GM21447 (cell line): ENCODE results near the gene DLL1.
"Not testable (repeated sequence)": the region's sequence is repeated elsewhere in the genome, so short reads cannot be mapped to it uniquely, and the experiment has no call there.

Experiments
- ATAC-seq: cut with Tn5 transposase; IDR thresholded peaks from one replicate; pipeline ENCODE4 v1.9.1; 2021; ENCODE audit not compliant: unreplicated experiment

DLL1 gene

GRCh38 chr6:170269151-170269845 is 21.6 kb downstream of the DLL1 start:
- no peak for ATAC-seq

GRCh38 chr6:170268216-170269129 is 22.4 kb downstream of the DLL1 start:
- ATAC-seq: no peak

GRCh38 chr6:170267688-170268087 is 23.2 kb downstream of the DLL1 start:
- no peak for ATAC-seq

- ATAC-seq: no peak
Measured at GRCh38 chr6:170266061-170266825, 24.6 kb downstream of the DLL1 start.

GRCh38 chr6:170265655-170266054 is 25.2 kb downstream of the DLL1 start:
- ATAC-seq: no peak

GRCh38 chr6:170264644-170265043 is 26.2 kb downstream of the DLL1 start:
- ATAC-seq: not testable (repeated sequence)

GRCh38 chr6:170264086-170264485 is 26.8 kb downstream of the DLL1 start:
- no peak for ATAC-seq

- ATAC-seq: no peak
Measured at GRCh38 chr6:170263410-170263809, 27.5 kb downstream of the DLL1 start.

- no peak for ATAC-seq
Measured at GRCh38 chr6:170262489-170263088, 28.3 kb downstream of the DLL1 start.

- no peak for ATAC-seq
Measured at GRCh38 chr6:170261643-170262488, 29.0 kb downstream of the DLL1 start.

- ATAC-seq: no peak
Measured at GRCh38 chr6:170260686-170261085, 30.2 kb downstream of the DLL1 start.

GRCh38 chr6:170259278-170259677 is 31.6 kb downstream of the DLL1 start:
- no peak for ATAC-seq

GRCh38 chr6:170258407-170258806 is 32.5 kb downstream of the DLL1 start:
- ATAC-seq: no peak

GRCh38 chr6:170257376-170257775 is 33.5 kb downstream of the DLL1 start:
- no peak for ATAC-seq

GRCh38 chr6:170256641-170257040 is 34.2 kb downstream of the DLL1 start:
- ATAC-seq: no peak

- ATAC-seq: no peak
Measured at GRCh38 chr6:170255426-170256125, 35.3 kb downstream of the DLL1 start.

- ATAC-seq: no peak
Measured at GRCh38 chr6:170254315-170255213, 36.3 kb downstream of the DLL1 start.

GRCh38 chr6:170253910-170254269 is 37.0 kb downstream of the DLL1 start:
- no peak for ATAC-seq
